Measurements from ENCODE around the gene MTHFD1L. TPM values are rescaled to one million over a fixed set of nuclear protein-coding genes. Genes with fewer than 3 reads are reported as not detected.

Gene MTHFD1L
- total RNA-seq, 5 donors from 2014 or later (not counting 1 experiment from before 2014, with no cell fraction given) = 9.3 to 34.2 (median 26.7) TPM

DNA sequence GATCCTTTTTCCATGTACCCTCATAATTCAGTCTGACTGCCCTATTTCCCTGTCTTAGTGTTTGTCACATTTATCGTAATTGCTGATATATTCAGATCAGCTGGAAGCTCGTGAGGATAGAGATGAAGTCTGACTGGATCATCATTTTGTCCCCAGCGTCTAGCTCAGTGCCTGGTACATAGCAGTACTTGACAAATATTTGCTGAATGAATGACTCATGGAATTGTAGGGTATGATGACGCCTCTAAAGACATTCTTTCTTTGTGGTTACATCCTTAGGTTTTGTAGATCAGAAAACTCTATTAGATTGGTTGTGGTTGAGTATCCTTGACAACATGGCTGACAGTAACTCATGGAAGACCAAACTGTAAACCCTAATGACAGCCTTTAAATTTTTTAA lies 68.9 kb downstream of the MTHFD1L start:
- H3K9me3 Mint-ChIP-seq = no peaks in the 10 kb centered on the region
- ChIA-PET CTCF (no interaction called here), POLR2A (no interaction called here)
- DNase-seq (no peak), ATAC-seq (replicated peaks in 1 of 4) (no peak)
- no peak overlapping the region for H3K4me3 ChIP-seq (ENCODE audit: control insufficient read depth in 1 of 2, extremely low read depth in 1 of 2, low read length in 1 of 2)
- no peaks in the 10 kb centered on the region for H3K27me3 ChIP-seq (replicated peaks in 1 of 2; ENCODE audit: control insufficient read depth in 2 of 2, extremely low read depth in 1 of 2, insufficient read depth in 2 of 2, low read length in 1 of 2)
- no peaks in the 10 kb centered on the region for H3K27me3 Mint-ChIP-seq
- no peak overlapping the region for H3K27ac ChIP-seq (ENCODE audit: low read length)
- no peak overlapping the region for H3K4me3 Mint-ChIP-seq
- H3K4me1 Mint-ChIP-seq = no peaks in the 10 kb centered on the region
- H3K9me3 ChIP-seq = no peaks in the 10 kb centered on the region
- no peaks in the 10 kb centered on the region for H3K4me1 ChIP-seq (ENCODE audit: control insufficient read depth in 1 of 2, extremely low read depth in 1 of 2, insufficient read depth in 2 of 2, low read length in 2 of 2)
- H3K27ac Mint-ChIP-seq = no peak overlapping the region
- 100% methylated on average over 3 of the region's 4 CpGs for WGBS (ENCODE audit: insufficient coverage)
- H3K36me3 ChIP-seq (ENCODE audit: control insufficient read depth in 2 of 2, extremely low read depth in 1 of 2, insufficient read depth in 1 of 2, low read length in 1 of 2) = peaks cover 0 to 5% of the 10 kb centered on the region in 2 donors
- peaks cover 32% of the 10 kb centered on the region for H3K36me3 Mint-ChIP-seq

DNA sequence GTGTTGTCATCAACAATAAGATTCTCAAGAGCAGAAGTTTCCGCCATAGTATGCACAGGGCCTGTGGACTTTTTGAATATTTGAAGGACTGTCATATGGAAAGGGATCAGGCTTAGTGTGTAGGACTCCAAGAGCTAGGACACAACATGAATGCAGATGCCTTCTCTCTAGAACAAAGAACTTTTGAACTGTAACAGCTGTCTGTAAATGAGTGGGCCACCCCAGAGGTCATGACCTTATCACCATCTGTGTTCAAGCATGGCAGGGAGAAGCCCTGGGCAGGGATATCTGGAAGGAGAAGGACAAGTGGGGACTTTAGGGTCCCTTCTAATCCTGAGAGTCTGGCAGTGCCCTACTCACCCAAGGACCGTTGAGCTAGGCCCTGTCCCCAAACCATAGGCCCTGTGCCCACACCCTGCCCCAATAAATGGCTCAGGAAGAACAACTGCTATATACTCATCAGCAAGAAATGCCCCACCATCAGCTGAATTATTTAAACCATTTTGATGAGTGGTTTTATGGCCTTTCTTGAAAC lies 70.6 kb downstream of the MTHFD1L start:
- Mint-ChIP-seq H3K9me3 (no peaks in the 10 kb centered on the region), H3K4me3 (no peak overlapping the region), H3K27me3 (no peaks in the 10 kb centered on the region), H3K36me3 (peaks cover 39% of the 10 kb centered on the region), H3K27ac (no peak overlapping the region), H3K4me1 (no peaks in the 10 kb centered on the region)
- ATAC-seq (replicated peaks in 1 of 4) (no peak), DNase-seq (no peak)
- H3K4me1 ChIP-seq (ENCODE audit: control insufficient read depth in 1 of 2, extremely low read depth in 1 of 2, insufficient read depth in 2 of 2, low read length in 2 of 2) = no peaks in the 10 kb centered on the region
- H3K9me3 ChIP-seq = no peaks in the 10 kb centered on the region
- ChIA-PET CTCF (no interaction called here), POLR2A (no interaction called here)
- 100% methylated on average over 1 of the region's 2 CpGs for WGBS (ENCODE audit: insufficient coverage)
- no peak overlapping the region for H3K27ac ChIP-seq (ENCODE audit: low read length)
- no peak overlapping the region for H3K4me3 ChIP-seq (ENCODE audit: control insufficient read depth in 1 of 2, extremely low read depth in 1 of 2, low read length in 1 of 2)
- peaks cover 0 to 9% of the 10 kb centered on the region in 2 donors for H3K36me3 ChIP-seq (ENCODE audit: control insufficient read depth in 2 of 2, extremely low read depth in 1 of 2, insufficient read depth in 1 of 2, low read length in 1 of 2)
- no peaks in the 10 kb centered on the region for H3K27me3 ChIP-seq (replicated peaks in 1 of 2; ENCODE audit: control insufficient read depth in 2 of 2, extremely low read depth in 1 of 2, insufficient read depth in 2 of 2, low read length in 1 of 2)

DNA sequence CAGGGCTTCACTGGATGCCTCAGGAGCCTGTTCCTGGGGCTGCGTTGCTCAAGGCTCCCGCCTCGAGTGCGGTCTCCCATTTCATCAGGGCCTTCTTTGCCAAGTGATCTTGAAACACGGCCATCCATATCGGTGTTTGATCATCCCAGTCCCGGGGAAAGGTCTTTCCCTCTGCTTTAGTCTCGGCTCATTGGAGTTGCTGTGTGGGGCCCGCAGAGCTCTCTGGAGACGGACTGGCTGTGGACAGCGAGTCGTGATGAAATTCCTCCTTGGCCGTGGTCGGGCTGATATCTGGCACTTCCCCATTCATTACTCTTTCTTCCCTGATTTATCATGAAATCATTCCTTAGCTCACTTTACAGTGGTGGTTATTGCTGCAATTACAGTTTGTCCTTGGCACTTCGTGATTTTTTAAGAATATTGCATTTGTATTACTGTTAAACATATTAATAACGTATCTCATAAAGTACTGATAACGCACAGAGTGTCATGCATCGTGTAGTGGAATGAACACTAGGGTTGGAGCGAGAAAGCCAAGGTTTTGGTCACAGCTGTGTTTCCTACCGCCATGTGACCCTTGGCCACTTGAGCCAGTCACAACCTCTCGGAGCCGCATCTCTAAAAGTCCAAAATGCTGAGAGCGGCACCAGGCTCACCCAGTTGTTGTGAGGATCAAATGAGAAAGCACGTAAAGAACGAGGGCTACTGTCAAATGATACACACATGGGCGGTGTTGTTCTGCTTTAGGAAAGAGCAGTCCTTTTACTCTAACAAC lies 71.8 kb downstream of the MTHFD1L start:
- H3K4me3 ChIP-seq (ENCODE audit: control insufficient read depth in 1 of 2, extremely low read depth in 1 of 2, low read length in 1 of 2) = no peak overlapping the region
- Mint-ChIP-seq H3K4me3 (no peak overlapping the region), H3K27me3 (no peaks in the 10 kb centered on the region), H3K27ac (no peak overlapping the region), H3K4me1 (no peaks in the 10 kb centered on the region), H3K9me3 (no peaks in the 10 kb centered on the region), H3K36me3 (peaks cover 39% of the 10 kb centered on the region)
- H3K36me3 ChIP-seq (ENCODE audit: control insufficient read depth in 2 of 2, extremely low read depth in 1 of 2, insufficient read depth in 1 of 2, low read length in 1 of 2) = peaks cover 0 to 9% of the 10 kb centered on the region in 2 donors
- WGBS (ENCODE audit: insufficient coverage) = 97% methylated on average over 19 of the region's 26 CpGs
- H3K4me1 ChIP-seq (ENCODE audit: control insufficient read depth in 1 of 2, extremely low read depth in 1 of 2, insufficient read depth in 2 of 2, low read length in 2 of 2) = no peaks in the 10 kb centered on the region
- H3K27ac ChIP-seq (ENCODE audit: low read length) = no peak overlapping the region
- H3K9me3 ChIP-seq = no peaks in the 10 kb centered on the region
- H3K27me3 ChIP-seq (replicated peaks in 1 of 2; ENCODE audit: control insufficient read depth in 2 of 2, extremely low read depth in 1 of 2, insufficient read depth in 2 of 2, low read length in 1 of 2) = no peaks in the 10 kb centered on the region
- DNase-seq (no peak), ATAC-seq (replicated peaks in 1 of 4) (no peak)
- CTCF ChIA-PET = no interaction called here
- POLR2A ChIA-PET = no interaction called here

DNA sequence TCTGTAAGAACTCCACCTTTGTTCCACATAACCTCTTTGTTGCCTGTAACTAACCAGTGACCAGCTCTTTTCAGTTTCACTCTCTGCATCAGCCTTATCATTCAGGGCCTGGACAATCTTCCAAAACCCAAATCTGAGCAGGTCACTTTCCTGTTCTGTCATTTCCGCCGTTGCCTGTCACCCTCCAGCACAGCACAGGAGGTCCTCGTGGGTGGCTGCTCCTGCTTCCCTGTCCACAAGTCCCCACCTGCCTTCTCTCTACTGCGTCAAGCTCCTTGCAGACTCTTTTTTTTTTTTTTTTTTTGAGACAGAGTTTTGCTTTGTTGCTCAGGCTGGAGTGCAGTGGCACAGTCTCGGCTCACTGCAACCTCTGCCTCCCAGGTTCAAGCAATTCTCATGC lies 73.9 kb downstream of the MTHFD1L start:
- POLR2A ChIA-PET = interaction anchor here in 1 of 2 donors (0.6 kb wide), 1 partner anchor 61 kb away, joined by 3 read pairs; no protein-coding TSS in a partner anchor
- H3K27ac ChIP-seq (ENCODE audit: low read length) = no peak overlapping the region
- no peak overlapping the region for H3K27ac Mint-ChIP-seq

DNA sequence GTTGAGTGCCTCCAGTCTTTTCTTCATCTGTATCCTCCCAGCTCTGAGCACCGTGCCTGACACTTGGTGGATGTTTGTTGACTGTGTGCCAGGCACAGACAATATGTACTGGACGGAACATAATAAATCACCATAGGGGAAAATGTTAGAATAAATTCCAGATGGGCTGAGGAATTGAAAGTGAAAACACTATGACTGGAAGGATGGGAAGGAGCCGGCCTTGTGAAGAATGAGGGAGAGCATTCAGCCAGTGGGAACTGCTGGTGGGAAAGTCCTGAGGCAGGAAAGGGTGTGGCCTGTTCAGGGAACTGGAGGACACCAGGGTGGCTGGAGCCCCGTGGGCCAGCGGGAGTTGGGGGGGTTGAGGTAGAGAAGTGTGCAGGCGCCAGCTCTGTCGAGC lies 75.4 kb downstream of the MTHFD1L start:
- Histone ChIP-seq H3K27ac (ENCODE audit: low read length) (no peak overlapping the region), H3K4me3 (ENCODE audit: control insufficient read depth in 1 of 2, extremely low read depth in 1 of 2, low read length in 1 of 2) (no peak overlapping the region), H3K9me3 (no peaks in the 10 kb centered on the region), H3K36me3 (ENCODE audit: control insufficient read depth in 2 of 2, extremely low read depth in 1 of 2, insufficient read depth in 1 of 2, low read length in 1 of 2) (peaks cover 0 to 12% of the 10 kb centered on the region in 2 donors), H3K4me1 (ENCODE audit: control insufficient read depth in 1 of 2, extremely low read depth in 1 of 2, insufficient read depth in 2 of 2, low read length in 2 of 2) (no peaks in the 10 kb centered on the region), H3K27me3 (replicated peaks in 1 of 2; ENCODE audit: control insufficient read depth in 2 of 2, extremely low read depth in 1 of 2, insufficient read depth in 2 of 2, low read length in 1 of 2) (no peaks in the 10 kb centered on the region)
- Mint-ChIP-seq H3K4me3 (no peak overlapping the region), H3K36me3 (peaks cover 39% of the 10 kb centered on the region), H3K27me3 (no peaks in the 10 kb centered on the region), H3K4me1 (no peaks in the 10 kb centered on the region), H3K9me3 (no peaks in the 10 kb centered on the region), H3K27ac (no peak overlapping the region)
- POLR2A ChIA-PET = interaction anchor here in 1 of 2 donors (0.6 kb wide), 1 partner anchor 340 kb away, joined by 3 read pairs; no protein-coding TSS in a partner anchor
- no peak for DNase-seq
- ATAC-seq (replicated peaks in 1 of 4) = no peak
- WGBS (ENCODE audit: insufficient coverage) = 91% methylated on average over 6 of the region's 7 CpGs
- CTCF ChIA-PET = no interaction called here

More for the DNA sequence above, 73.9 kb downstream of the MTHFD1L start:
- ATAC-seq (replicated peaks in 1 of 4) (no peak), DNase-seq (no peak)
- no peaks in the 10 kb centered on the region for H3K27me3 Mint-ChIP-seq
- Histone ChIP-seq H3K4me1 (ENCODE audit: control insufficient read depth in 1 of 2, extremely low read depth in 1 of 2, insufficient read depth in 2 of 2, low read length in 2 of 2) (no peaks in the 10 kb centered on the region), H3K9me3 (no peaks in the 10 kb centered on the region), H3K36me3 (ENCODE audit: control insufficient read depth in 2 of 2, extremely low read depth in 1 of 2, insufficient read depth in 1 of 2, low read length in 1 of 2) (peaks cover 0 to 9% of the 10 kb centered on the region in 2 donors), H3K4me3 (ENCODE audit: control insufficient read depth in 1 of 2, extremely low read depth in 1 of 2, low read length in 1 of 2) (no peak overlapping the region), H3K27me3 (replicated peaks in 1 of 2; ENCODE audit: control insufficient read depth in 2 of 2, extremely low read depth in 1 of 2, insufficient read depth in 2 of 2, low read length in 1 of 2) (no peaks in the 10 kb centered on the region)
- peaks cover 33% of the 10 kb centered on the region for H3K36me3 Mint-ChIP-seq
- H3K4me3 Mint-ChIP-seq = no peak overlapping the region
- CTCF ChIA-PET = interaction anchor here (0.5 to 0.8 kb wide), 3 partner anchors 384 to 868 kb away, joined by 3 to 6 read pairs (median 6); no protein-coding TSS in a partner anchor
- 96% methylated on average over 4 of the region's 5 CpGs for WGBS (ENCODE audit: insufficient coverage)
- no peaks in the 10 kb centered on the region for H3K9me3 Mint-ChIP-seq
- H3K4me1 Mint-ChIP-seq = no peaks in the 10 kb centered on the region

DNA sequence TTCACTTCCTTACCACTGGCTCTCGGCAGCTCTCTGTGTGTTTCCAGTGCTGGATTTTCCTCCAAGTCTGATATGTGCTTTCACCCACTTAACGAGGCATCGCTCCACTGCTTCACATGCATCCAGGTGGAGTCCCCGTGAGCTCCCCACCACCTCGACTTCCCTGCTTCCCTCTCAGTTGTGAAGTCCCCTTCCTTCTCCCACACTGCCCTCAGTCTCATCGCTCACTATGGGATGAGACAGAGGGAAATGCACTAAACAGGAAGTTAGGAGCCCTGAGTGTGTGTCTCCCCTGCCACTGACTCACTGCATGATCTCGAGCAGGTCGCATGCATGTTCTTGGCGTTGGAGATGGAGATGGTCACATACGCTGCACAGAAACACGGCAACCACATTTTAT lies 84.0 kb downstream of the MTHFD1L start:
- Mint-ChIP-seq H3K36me3 (peaks cover 52% of the 10 kb centered on the region), H3K27ac (no peak overlapping the region), H3K27me3 (no peaks in the 10 kb centered on the region), H3K4me3 (no peak overlapping the region), H3K9me3 (no peaks in the 10 kb centered on the region), H3K4me1 (no peaks in the 10 kb centered on the region)
- ChIA-PET CTCF (no interaction called here), POLR2A (no interaction called here)
- no peak overlapping the region for H3K4me3 ChIP-seq (ENCODE audit: control insufficient read depth in 1 of 2, extremely low read depth in 1 of 2, low read length in 1 of 2)
- no peaks in the 10 kb centered on the region for H3K9me3 ChIP-seq
- no peaks in the 10 kb centered on the region for H3K4me1 ChIP-seq (ENCODE audit: control insufficient read depth in 1 of 2, extremely low read depth in 1 of 2, insufficient read depth in 2 of 2, low read length in 2 of 2)
- no peak overlapping the region for H3K27ac ChIP-seq (ENCODE audit: low read length)
- H3K27me3 ChIP-seq (replicated peaks in 1 of 2; ENCODE audit: control insufficient read depth in 2 of 2, extremely low read depth in 1 of 2, insufficient read depth in 2 of 2, low read length in 1 of 2) = no peaks in the 10 kb centered on the region
- WGBS (ENCODE audit: insufficient coverage) = 97% methylated on average over 8 of the region's 11 CpGs
- no peak for DNase-seq
- peaks cover 0 to 9% of the 10 kb centered on the region in 2 donors for H3K36me3 ChIP-seq (ENCODE audit: control insufficient read depth in 2 of 2, extremely low read depth in 1 of 2, insufficient read depth in 1 of 2, low read length in 1 of 2)
- no peak for ATAC-seq (replicated peaks in 1 of 4)
